SK-N-SH (cell line): ENCODE results near the gene ZNF639.

ENCODE experiments used
- ELF1 ChIP-seq: IDR thresholded peaks from 2 replicates; pipeline ENCODE4 v1.4.0; 2012
- SMC3 ChIP-seq: IDR thresholded peaks from 2 replicates; pipeline ENCODE4 v1.6.1; 2012; ENCODE audit warnings: low read depth, low read length, improper control_type of control experiment

GRCh38 chr3:179276001-179276400 lies 46.8 kb upstream of the ZNF639 start:
- TF ChIP-seq SMC3 = no peak
- no peak for TF ChIP-seq ELF1
